ENCODE results near the gene SLC22A2. TPM values are rescaled to one million over a fixed set of nuclear protein-coding genes. Genes with fewer than 3 reads are reported as not detected.

Gene SLC22A2
- total and polyA plus RNA-seq, 2 donors (not counting 3 experiments of a cell fraction or from before 2014, with no cell fraction given) = not detected

- dilution Hi-C loops (cut with MboI; ENCODE audit: extremely low pct_ligation_motif_present, low sequenced_read_pairs) = no loop called here
- intact Hi-C loops (cut with micrococcal nuclease) = no loop called here
- FAIRE-seq (no peak), DNase-seq (ENCODE audit: low read depth, low spot score) (no peak)
- H3K9me3 ChIP-seq (replicated peaks; ENCODE audit: control insufficient read depth, insufficient read depth, low read length) = peaks cover 2% of the 10 kb centered on the region
- no peak overlapping the region for H3K4me2 ChIP-seq (ENCODE audit: insufficient read depth, low read length)
- no TSS peak for BruUV-seq (replicated peaks)
- no peaks in the 10 kb centered on the region for H3K9me1 ChIP-seq (replicated peaks; ENCODE audit: control insufficient read depth, extremely low read depth, insufficient read depth, low read length)
- H3K9ac ChIP-seq (replicated peaks; ENCODE audit: extremely low read depth, insufficient read depth, low read length) = no peak overlapping the region
- H4K20me1 ChIP-seq (replicated peaks; ENCODE audit: control insufficient read depth, extremely low read depth, insufficient read depth, low read length) = no peaks in the 10 kb centered on the region
- H3K79me2 ChIP-seq (ENCODE audit: control insufficient read depth, insufficient read depth, low read length) = no peaks in the 10 kb centered on the region
- H3K27ac ChIP-seq (ENCODE audit: insufficient read depth, low read depth, low read length) = no peak overlapping the region
- POLR2A ChIA-PET = no interaction called here
- H3K4me1 ChIP-seq (ENCODE audit: control insufficient read depth, extremely low read depth, insufficient read depth, low read length) = no peaks in the 10 kb centered on the region
- H3K4me3 ChIP-seq (replicated peaks in 1 of 3; ENCODE audit: insufficient read depth in 1 of 3, low read depth in 1 of 3, low read length in 3 of 3) = no peak overlapping the region
- CTCF ChIA-PET = no interaction called here
- H2AFZ ChIP-seq (ENCODE audit: low read depth, low read length) = no peak overlapping the region
- TF ChIP-seq POLR2AphosphoS5 (IDR thresholded peaks at IDR 0.05; ENCODE audit: insufficient read depth, low read depth, low read length) (no peak), MYC (IDR thresholded peaks at IDR 0.05; ENCODE audit: low read depth, low read length) (no peak), MAX (IDR thresholded peaks at IDR 0.05; ENCODE audit: insufficient read depth, insufficient read length) (no peak), EZH2 (IDR thresholded peaks at IDR 0.05; ENCODE audit: borderline replicate concordance, low read depth, low read length, severe bottlenecking) (no peak), FOS (IDR thresholded peaks at IDR 0.05; ENCODE audit: borderline replicate concordance, insufficient read depth, low read length) (no peak), JUN (IDR thresholded peaks at IDR 0.05; ENCODE audit: borderline replicate concordance, insufficient read depth, insufficient read length, low read depth) (no peak), POLR2A (IDR thresholded peaks at IDR 0.05; ENCODE audit: low read depth, low read length) (no peak), CTCF (IDR thresholded peaks at IDR 0.05; ENCODE audit: extremely low read depth in 1 of 2, insufficient read depth in 1 of 2, low read depth in 1 of 2, low read length in 2 of 2) (no peak), GATA2 (IDR thresholded peaks at IDR 0.05; ENCODE audit: insufficient read depth, insufficient read length, low read depth, low read length) (no peak)
- no peaks in the 10 kb centered on the region for H3K27me3 ChIP-seq (ENCODE audit: control insufficient read depth in 2 of 2, insufficient read depth in 2 of 2, low read length in 2 of 2)
- H3K36me3 ChIP-seq (ENCODE audit: control insufficient read depth in 2 of 2, extremely low read depth in 1 of 2, insufficient read depth in 2 of 2, low read length in 2 of 2) = no peaks in the 10 kb centered on the region
These were observed 5.3 kb downstream of the SLC22A2 start for GRCh38 chr6:160253292-160253691.

All from endothelial cell of umbilical vein (primary cell).